SK-N-SH treated with all-trans-retinoic acid at 6 μM for 48 hours (cell line): ENCODE data around the gene ZCCHC24.

Experiments used
- ATAC-seq: fragments of 200-7000 bp; cut with Tn5 transposase; 3 replicates; pipeline ENCODE4 v1.9.1; 2020; ENCODE audit warnings: mild to moderate bottlenecking, moderate library complexity
- ARNTL ChIP-seq: fragments of 450-650 bp; formaldehyde crosslinking; IDR thresholded peaks from 2 replicates; pipeline ENCODE4 v1.5.0; 2020; ENCODE audit warnings: low read depth, mild to moderate bottlenecking, moderate library complexity, borderline replicate concordance
- BACH2 ChIP-seq: fragments of 250-450 bp; sonication (Bioruptor Pico); IDR thresholded peaks from 2 replicates; pipeline ENCODE4 v1.9.0; 2021; ENCODE audit warnings: mild to moderate bottlenecking, borderline replicate concordance
- CREB5 ChIP-seq: fragments of 250-450 bp; sonication (Bioruptor Pico); IDR thresholded peaks from 2 replicates; pipeline ENCODE4 v1.5.1; 2020; ENCODE audit warnings: low read depth, mild to moderate bottlenecking, moderate library complexity
- CSRNP3 ChIP-seq: fragments of 250-450 bp; sonication (Bioruptor Pico); IDR thresholded peaks from 2 replicates; pipeline ENCODE4 v1.5.1; 2021; ENCODE audit warnings: mild to moderate bottlenecking, moderate library complexity
- ESRRG ChIP-seq: fragments of 250-450 bp; sonication (Bioruptor Pico); IDR thresholded peaks from 2 replicates; pipeline ENCODE4 v1.6.1; 2021; ENCODE audit warnings: mild to moderate bottlenecking
- GLIS3 ChIP-seq: fragments of 250-450 bp; sonication (Bioruptor Pico); IDR thresholded peaks from 2 replicates; pipeline ENCODE4 v1.5.0; 2020; ENCODE audit warnings: mild to moderate bottlenecking, moderate library complexity
- OSR1 ChIP-seq: fragments of 250-450 bp; sonication (Bioruptor Pico); IDR thresholded peaks from 2 replicates; pipeline ENCODE4 v1.8.0; 2022; ENCODE audit warnings: moderate library complexity, mild to moderate bottlenecking, inconsistent platforms
- PATZ1 ChIP-seq: fragments of 250-450 bp; sonication (Bioruptor Pico); IDR thresholded peaks from 2 replicates; pipeline ENCODE4 v1.8.0; 2020; ENCODE audit warnings: mild to moderate bottlenecking, moderate library complexity, borderline replicate concordance
- POU6F1 ChIP-seq: fragments of 250-450 bp; sonication (Bioruptor Pico); IDR thresholded peaks from 2 replicates; pipeline ENCODE4 v1.8.0; 2021; ENCODE audit warnings: low read depth, mild to moderate bottlenecking, moderate library complexity, borderline replicate concordance
- PPARA ChIP-seq: fragments of 250-450 bp; sonication (Bioruptor Pico); IDR thresholded peaks from 2 replicates; pipeline ENCODE4 v1.5.0; 2020; ENCODE audit warnings: mild to moderate bottlenecking, borderline replicate concordance
- RARB ChIP-seq: fragments of 250-450 bp; sonication (Bioruptor Pico); IDR thresholded peaks from 2 replicates; pipeline ENCODE4 v1.8.0; 2021; ENCODE audit warnings: mild to moderate bottlenecking, moderate library complexity
- SNAI2 ChIP-seq: fragments of 250-450 bp; sonication (Bioruptor Pico); IDR thresholded peaks from 2 replicates; pipeline ENCODE4 v1.5.0; 2020; ENCODE audit warnings: mild to moderate bottlenecking, moderate library complexity
- TCF4 ChIP-seq: fragments of 250-450 bp; sonication (Bioruptor Pico); IDR thresholded peaks from 2 replicates; pipeline ENCODE4 v1.8.0; 2021; ENCODE audit warnings: mild to moderate bottlenecking, moderate library complexity, borderline replicate concordance
- TOX ChIP-seq: fragments of 250-450 bp; sonication (Bioruptor Pico); IDR thresholded peaks from 2 replicates; pipeline ENCODE4 v1.8.0; 2021; ENCODE audit warnings: mild to moderate bottlenecking, moderate library complexity, borderline replicate concordance
- TSHZ2 ChIP-seq: fragments of 250-450 bp; sonication (Bioruptor Pico); IDR thresholded peaks from 2 replicates; pipeline ENCODE4 v1.5.0; 2020; ENCODE audit warnings: mild to moderate bottlenecking, moderate library complexity
- ZC3H10 ChIP-seq: fragments of 250-450 bp; sonication (Bioruptor Pico); IDR thresholded peaks from 2 replicates; pipeline ENCODE4 v1.5.1; 2021; ENCODE audit warnings: mild to moderate bottlenecking, moderate library complexity
- ZFP3 ChIP-seq: fragments of 250-450 bp; sonication (Bioruptor Pico); IDR thresholded peaks from 2 replicates; pipeline ENCODE4 v1.5.0; 2020; ENCODE audit warnings: mild to moderate bottlenecking, moderate library complexity
- ZFP30 ChIP-seq: fragments of 450-650 bp; formaldehyde crosslinking; IDR thresholded peaks from 2 replicates; pipeline ENCODE4 v1.5.0; 2022; ENCODE audit warnings: mild to moderate bottlenecking, moderate library complexity
- ZNF8 ChIP-seq: fragments of 450-650 bp; formaldehyde crosslinking; IDR thresholded peaks from 2 replicates; pipeline ENCODE4 v1.5.0; 2020; ENCODE audit warnings: mild to moderate bottlenecking, moderate library complexity

Gene ZCCHC24

GRCh38 chr10:79492256-79492655, 46.8 kb upstream of the ZCCHC24 start:
- ATAC-seq = no peak
- no peak for TF ChIP-seq RARB (CRISPR knock-in tag)
- no peak for TF ChIP-seq TCF4 (CRISPR knock-in tag)
- no peak for TF ChIP-seq ZC3H10 (CRISPR knock-in tag)
- TF ChIP-seq ARNTL = no peak
- no peak for TF ChIP-seq PPARA
- TF ChIP-seq BACH2 (CRISPR knock-in tag) = no peak
- TF ChIP-seq TSHZ2 (CRISPR knock-in tag) = no peak
- no peak for TF ChIP-seq OSR1 (CRISPR knock-in tag)
- TF ChIP-seq SNAI2 = no peak
- TF ChIP-seq ZFP30 (CRISPR knock-in tag) = no peak

GRCh38 chr10:79491143-79491835, 45.9 kb upstream of the ZCCHC24 start:
- no peak for ATAC-seq
- TF ChIP-seq ZC3H10 (CRISPR knock-in tag) = no peak
- TF ChIP-seq SNAI2 = no peak
- TF ChIP-seq ZNF8 = no peak
- no peak for TF ChIP-seq PATZ1 (CRISPR knock-in tag)
- TF ChIP-seq CSRNP3 (CRISPR knock-in tag) = no peak
- TF ChIP-seq ARNTL = no peak
- no peak for TF ChIP-seq TCF4 (CRISPR knock-in tag)
- TF ChIP-seq GLIS3 (CRISPR knock-in tag) = no peak
- no peak for TF ChIP-seq POU6F1 (CRISPR knock-in tag)
- TF ChIP-seq TOX = no peak
- TF ChIP-seq CREB5 = no peak
- no peak for TF ChIP-seq ZFP3
- TF ChIP-seq OSR1 (CRISPR knock-in tag) = no peak
- no peak for TF ChIP-seq BACH2 (CRISPR knock-in tag)
- no peak for TF ChIP-seq ESRRG (CRISPR knock-in tag)
- no peak for TF ChIP-seq PPARA
- no peak for TF ChIP-seq TSHZ2 (CRISPR knock-in tag)
